Measurements from ENCODE around the gene TDRD7. TPM values are rescaled to one million over a fixed set of nuclear protein-coding genes. Genes with fewer than 3 reads are reported as not detected.

The TDRD7 gene
- polyA plus RNA-seq, 1 of the 3 experiments (the other 2 are of a cell fraction): 4.9 TPM

DNA sequence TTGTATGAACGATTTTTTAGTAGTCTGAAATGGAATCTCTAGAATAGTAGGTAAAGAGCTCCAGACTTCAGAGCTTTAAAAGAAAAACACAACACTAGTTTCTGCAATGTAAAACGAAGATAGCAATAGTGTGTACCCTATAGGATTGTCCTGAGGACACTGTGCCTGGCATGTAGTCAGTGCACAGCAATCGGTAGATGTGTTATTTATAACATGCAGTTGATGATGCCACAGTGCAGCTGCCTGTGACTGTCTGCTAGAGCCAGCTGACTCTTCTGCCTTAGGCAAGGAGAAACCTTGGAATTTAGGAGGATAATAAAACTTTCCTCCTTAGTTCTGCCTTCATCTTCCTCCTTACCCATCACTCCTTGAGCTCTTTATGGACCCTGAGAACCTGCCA, 61.8 kb downstream of the TDRD7 start (continued):
- TF ChIP-seq, protein P1, sequence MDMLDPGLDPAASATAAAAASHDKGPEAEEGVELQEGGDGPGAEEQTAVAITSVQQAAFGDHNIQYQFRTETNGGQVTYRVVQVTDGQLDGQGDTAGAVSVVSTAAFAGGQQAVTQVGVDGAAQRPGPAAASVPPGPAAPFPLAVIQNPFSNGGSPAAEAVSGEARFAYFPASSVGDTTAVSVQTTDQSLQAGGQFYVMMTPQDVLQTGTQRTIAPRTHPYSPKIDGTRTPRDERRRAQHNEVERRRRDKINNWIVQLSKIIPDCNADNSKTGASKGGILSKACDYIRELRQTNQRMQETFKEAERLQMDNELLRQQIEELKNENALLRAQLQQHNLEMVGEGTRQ (IDR thresholded peaks at IDR 0.05; ENCODE audit: borderline replicate concordance, low read depth, low read length): no peak
- TF ChIP-seq NFIC (IDR thresholded peaks at IDR 0.05; ENCODE audit: borderline replicate concordance) (no peak), SIN3A (IDR thresholded peaks at IDR 0.05; ENCODE audit: borderline replicate concordance, low read depth, low read length) (no peak), YY1 (IDR thresholded peaks at IDR 0.05; ENCODE audit: low read depth) (no peak), FOXM1 (IDR thresholded peaks at IDR 0.05; ENCODE audit: low read depth) (no peak), FOXJ3 (CRISPR knock-in tag; IDR thresholded peaks at IDR 0.05) (no peak), JUND (IDR thresholded peaks at IDR 0.05) (no peak), MEF2A (IDR thresholded peaks at IDR 0.05; ENCODE audit: borderline replicate concordance, low read depth) (no peak), TCF12 (IDR thresholded peaks at IDR 0.05) (no peak)

DNA sequence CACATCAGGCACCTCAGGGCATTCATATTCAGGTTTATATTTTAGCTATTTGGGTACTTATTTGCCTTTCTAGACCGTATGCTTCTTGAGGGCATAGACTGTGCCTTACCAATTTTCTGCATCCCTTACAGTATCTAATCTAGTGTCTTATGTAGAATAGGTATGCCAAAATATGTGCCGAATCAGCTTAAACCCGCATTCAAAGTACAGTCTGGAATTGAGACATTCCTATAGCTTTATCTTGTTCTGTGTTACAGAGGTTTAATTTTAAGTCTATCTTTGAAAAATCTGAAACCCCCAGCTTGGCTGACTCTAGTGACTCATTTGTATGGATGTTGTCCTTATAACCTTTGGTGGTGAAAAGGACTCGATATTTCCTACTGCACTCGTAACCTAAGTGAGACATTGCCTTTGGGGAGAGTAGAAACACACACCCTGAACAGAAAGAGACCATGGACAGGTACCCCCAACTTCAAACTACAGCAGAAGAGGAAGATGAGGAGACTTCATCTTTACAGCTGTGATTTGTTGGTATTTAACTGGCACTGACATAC, 62.6 kb downstream of the TDRD7 start:
- Histone ChIP-seq H3K79me2 (ENCODE audit: insufficient read depth) (no peaks in the 10 kb centered on the region), H4K20me1 (ENCODE audit: insufficient read depth) (no peaks in the 10 kb centered on the region), H3K4me3 (ENCODE audit: low read depth in 2 of 2, low read length in 1 of 2) (no peak overlapping the region), H3K4me1 (ENCODE audit: control insufficient read depth in 1 of 2, insufficient read depth in 2 of 2, low read depth in 1 of 2, low read length in 1 of 2) (peaks cover 0 to 10% of the 10 kb centered on the region in 2 experiments; a peak in 3 of 4 replicates), H2AFZ (ENCODE audit: low read depth) (no peak overlapping the region), H3K27me3 (ENCODE audit: insufficient read depth) (no peaks in the 10 kb centered on the region), H3K36me3 (replicated peaks in 1 of 2; ENCODE audit: control insufficient read depth in 1 of 2, insufficient read depth in 2 of 2, low read length in 1 of 2) (peaks cover 4 to 8% of the 10 kb centered on the region in 2 experiments), H3K4me2 (no peak overlapping the region), H3F3A (replicated peaks; ENCODE audit: insufficient read depth) (no peaks in the 10 kb centered on the region), H3K9me3 (no peaks in the 10 kb centered on the region), H3K9ac (no peak overlapping the region), H3K27ac (ENCODE audit: low read depth in 2 of 2, low read length in 1 of 2) (no peak overlapping the region), H3K9me2 (no peaks in the 10 kb centered on the region)
- CTCF ChIA-PET: interaction anchor here (0.8 to 10.1 kb wide), 4 partner anchors 19 to 131 kb away, joined by 3 to 677 read pairs (median 79); partner anchors contain the start of genes TDRD7 and TMOD1
- TF ChIP-seq, protein P2, sequence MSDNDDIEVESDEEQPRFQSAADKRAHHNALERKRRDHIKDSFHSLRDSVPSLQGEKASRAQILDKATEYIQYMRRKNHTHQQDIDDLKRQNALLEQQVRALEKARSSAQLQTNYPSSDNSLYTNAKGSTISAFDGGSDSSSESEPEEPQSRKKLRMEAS (IDR thresholded peaks at IDR 0.05; ENCODE audit: low read depth): no peak
- TF ChIP-seq TEAD4 (IDR thresholded peaks at IDR 0.05; ENCODE audit: borderline replicate concordance, insufficient read depth) (no peak), RFX5 (IDR thresholded peaks at IDR 0.05; ENCODE audit: low read length) (no peak), CHD2 (IDR thresholded peaks at IDR 0.05; ENCODE audit: low read length, partially characterized antibody) (no peak), NFIC (IDR thresholded peaks at IDR 0.05; ENCODE audit: borderline replicate concordance) (no peak), GABPA (IDR thresholded peaks at IDR 0.05; ENCODE audit: low read depth) (no peak), JUND (IDR thresholded peaks at IDR 0.05) (no peak), YY1 (IDR thresholded peaks at IDR 0.05; ENCODE audit: low read depth) (no peak), MEF2A (IDR thresholded peaks at IDR 0.05; ENCODE audit: borderline replicate concordance, low read depth) (no peak), POLR2AphosphoS5 (IDR thresholded peaks at IDR 0.05; ENCODE audit: low read depth, low read length) (no peak)
- TF ChIP-seq, protein P3, sequence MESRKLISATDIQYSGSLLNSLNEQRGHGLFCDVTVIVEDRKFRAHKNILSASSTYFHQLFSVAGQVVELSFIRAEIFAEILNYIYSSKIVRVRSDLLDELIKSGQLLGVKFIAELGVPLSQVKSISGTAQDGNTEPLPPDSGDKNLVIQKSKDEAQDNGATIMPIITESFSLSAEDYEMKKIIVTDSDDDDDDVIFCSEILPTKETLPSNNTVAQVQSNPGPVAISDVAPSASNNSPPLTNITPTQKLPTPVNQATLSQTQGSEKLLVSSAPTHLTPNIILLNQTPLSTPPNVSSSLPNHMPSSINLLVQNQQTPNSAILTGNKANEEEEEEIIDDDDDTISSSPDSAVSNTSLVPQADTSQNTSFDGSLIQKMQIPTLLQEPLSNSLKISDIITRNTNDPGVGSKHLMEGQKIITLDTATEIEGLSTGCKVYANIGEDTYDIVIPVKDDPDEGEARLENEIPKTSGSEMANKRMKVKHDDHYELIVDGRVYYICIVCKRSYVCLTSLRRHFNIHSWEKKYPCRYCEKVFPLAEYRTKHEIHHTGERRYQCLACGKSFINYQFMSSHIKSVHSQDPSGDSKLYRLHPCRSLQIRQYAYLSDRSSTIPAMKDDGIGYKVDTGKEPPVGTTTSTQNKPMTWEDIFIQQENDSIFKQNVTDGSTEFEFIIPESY (IDR thresholded peaks at IDR 0.05; ENCODE audit: borderline replicate concordance, low read depth): no peak
- TF ChIP-seq, protein P4, sequence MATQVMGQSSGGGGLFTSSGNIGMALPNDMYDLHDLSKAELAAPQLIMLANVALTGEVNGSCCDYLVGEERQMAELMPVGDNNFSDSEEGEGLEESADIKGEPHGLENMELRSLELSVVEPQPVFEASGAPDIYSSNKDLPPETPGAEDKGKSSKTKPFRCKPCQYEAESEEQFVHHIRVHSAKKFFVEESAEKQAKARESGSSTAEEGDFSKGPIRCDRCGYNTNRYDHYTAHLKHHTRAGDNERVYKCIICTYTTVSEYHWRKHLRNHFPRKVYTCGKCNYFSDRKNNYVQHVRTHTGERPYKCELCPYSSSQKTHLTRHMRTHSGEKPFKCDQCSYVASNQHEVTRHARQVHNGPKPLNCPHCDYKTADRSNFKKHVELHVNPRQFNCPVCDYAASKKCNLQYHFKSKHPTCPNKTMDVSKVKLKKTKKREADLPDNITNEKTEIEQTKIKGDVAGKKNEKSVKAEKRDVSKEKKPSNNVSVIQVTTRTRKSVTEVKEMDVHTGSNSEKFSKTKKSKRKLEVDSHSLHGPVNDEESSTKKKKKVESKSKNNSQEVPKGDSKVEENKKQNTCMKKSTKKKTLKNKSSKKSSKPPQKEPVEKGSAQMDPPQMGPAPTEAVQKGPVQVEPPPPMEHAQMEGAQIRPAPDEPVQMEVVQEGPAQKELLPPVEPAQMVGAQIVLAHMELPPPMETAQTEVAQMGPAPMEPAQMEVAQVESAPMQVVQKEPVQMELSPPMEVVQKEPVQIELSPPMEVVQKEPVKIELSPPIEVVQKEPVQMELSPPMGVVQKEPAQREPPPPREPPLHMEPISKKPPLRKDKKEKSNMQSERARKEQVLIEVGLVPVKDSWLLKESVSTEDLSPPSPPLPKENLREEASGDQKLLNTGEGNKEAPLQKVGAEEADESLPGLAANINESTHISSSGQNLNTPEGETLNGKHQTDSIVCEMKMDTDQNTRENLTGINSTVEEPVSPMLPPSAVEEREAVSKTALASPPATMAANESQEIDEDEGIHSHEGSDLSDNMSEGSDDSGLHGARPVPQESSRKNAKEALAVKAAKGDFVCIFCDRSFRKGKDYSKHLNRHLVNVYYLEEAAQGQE (IDR thresholded peaks at IDR 0.05; ENCODE audit: low read depth, low read length): no peak
- TF ChIP-seq, protein P1 (IDR thresholded peaks at IDR 0.05; ENCODE audit: borderline replicate concordance, low read depth, low read length): no peak
- TF ChIP-seq, protein P5, sequence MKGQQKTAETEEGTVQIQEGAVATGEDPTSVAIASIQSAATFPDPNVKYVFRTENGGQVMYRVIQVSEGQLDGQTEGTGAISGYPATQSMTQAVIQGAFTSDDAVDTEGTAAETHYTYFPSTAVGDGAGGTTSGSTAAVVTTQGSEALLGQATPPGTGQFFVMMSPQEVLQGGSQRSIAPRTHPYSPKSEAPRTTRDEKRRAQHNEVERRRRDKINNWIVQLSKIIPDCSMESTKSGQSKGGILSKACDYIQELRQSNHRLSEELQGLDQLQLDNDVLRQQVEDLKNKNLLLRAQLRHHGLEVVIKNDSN (IDR thresholded peaks at IDR 0.05; ENCODE audit: borderline replicate concordance, low read depth): no peak
- WGBS (ENCODE audit: low lambda C conversion rate): 89% methylated on average over 5 of the region's 5 CpGs
- POLR2A ChIA-PET: interaction anchor here (0.9 to 1.2 kb wide), 2 partner anchors 29 to 158 kb away, joined by 3 read pairs; no protein-coding TSS in a partner anchor
- DNase-seq: no peak

Measured in SK-N-SH (cell line).